Esophagus squamous epithelium (tissue), 4 donors: ENCODE data around the gene EFNA4.

ENCODE experiments used
- POLR2A ChIP-seq, 4 donors: fragments of 450-650 bp; IDR thresholded peaks; one replicate each; pipeline ENCODE4 v1.6.1; 2017; ENCODE audit warnings: antibody characterized with exemption in 4 of 4, mild to moderate bottlenecking in 4 of 4, moderate library complexity in 3 of 4
- TF ChIP-seq, protein P1 (sequence below), 6 experiments: fragments of 450-650 bp in 4 of 6; fragments of 200-600 bp in 2 of 6; sonication (generic) in 2 of 6; IDR thresholded peaks; one replicate each; pipeline ENCODE4 v1.5.1; 2016 to 2019; ENCODE audit warnings: antibody characterized with exemption in 6 of 6, mild to moderate bottlenecking in 4 of 6, moderate library complexity in 4 of 6

DNA sequence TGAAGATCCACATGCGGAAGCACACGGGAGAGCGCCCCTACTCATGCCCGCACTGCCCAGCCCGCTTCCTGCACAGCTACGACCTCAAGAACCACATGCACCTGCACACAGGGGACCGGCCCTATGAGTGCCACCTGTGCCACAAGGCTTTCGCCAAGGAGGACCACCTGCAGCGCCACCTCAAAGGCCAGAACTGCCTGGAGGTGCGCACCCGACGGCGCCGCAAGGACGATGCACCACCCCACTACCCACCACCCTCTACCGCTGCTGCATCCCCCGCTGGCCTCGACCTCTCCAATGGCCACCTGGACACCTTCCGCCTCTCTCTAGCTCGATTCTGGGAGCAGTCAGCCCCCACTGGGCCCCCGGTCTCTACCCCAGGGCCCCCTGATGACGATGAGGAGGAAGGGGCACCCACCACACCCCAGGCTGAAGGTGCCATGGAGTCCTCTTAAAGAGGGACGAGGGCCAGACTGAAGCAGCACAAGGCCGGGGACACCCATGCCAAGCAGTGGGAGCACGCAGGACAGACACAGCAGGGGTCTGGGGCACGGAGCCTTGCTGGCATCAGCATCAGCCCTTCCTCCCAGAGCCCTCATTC lies 47.2 kb upstream of the EFNA4 start:
- no peak for TF ChIP-seq POLR2A (IDR thresholded peaks at IDR 0.05)
- TF ChIP-seq, protein P1, sequence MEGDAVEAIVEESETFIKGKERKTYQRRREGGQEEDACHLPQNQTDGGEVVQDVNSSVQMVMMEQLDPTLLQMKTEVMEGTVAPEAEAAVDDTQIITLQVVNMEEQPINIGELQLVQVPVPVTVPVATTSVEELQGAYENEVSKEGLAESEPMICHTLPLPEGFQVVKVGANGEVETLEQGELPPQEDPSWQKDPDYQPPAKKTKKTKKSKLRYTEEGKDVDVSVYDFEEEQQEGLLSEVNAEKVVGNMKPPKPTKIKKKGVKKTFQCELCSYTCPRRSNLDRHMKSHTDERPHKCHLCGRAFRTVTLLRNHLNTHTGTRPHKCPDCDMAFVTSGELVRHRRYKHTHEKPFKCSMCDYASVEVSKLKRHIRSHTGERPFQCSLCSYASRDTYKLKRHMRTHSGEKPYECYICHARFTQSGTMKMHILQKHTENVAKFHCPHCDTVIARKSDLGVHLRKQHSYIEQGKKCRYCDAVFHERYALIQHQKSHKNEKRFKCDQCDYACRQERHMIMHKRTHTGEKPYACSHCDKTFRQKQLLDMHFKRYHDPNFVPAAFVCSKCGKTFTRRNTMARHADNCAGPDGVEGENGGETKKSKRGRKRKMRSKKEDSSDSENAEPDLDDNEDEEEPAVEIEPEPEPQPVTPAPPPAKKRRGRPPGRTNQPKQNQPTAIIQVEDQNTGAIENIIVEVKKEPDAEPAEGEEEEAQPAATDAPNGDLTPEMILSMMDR (IDR thresholded peaks at IDR 0.05) = no peak
